ENCODE data around the gene ADGRF4. TPM values are rescaled to one million over a fixed set of nuclear protein-coding genes. Genes with fewer than 3 reads are reported as not detected.

Gene ADGRF4
- total and polyA plus RNA-seq, 2 donors (not counting 3 experiments of a cell fraction or from before 2014, with no cell fraction given): not detected

DNA sequence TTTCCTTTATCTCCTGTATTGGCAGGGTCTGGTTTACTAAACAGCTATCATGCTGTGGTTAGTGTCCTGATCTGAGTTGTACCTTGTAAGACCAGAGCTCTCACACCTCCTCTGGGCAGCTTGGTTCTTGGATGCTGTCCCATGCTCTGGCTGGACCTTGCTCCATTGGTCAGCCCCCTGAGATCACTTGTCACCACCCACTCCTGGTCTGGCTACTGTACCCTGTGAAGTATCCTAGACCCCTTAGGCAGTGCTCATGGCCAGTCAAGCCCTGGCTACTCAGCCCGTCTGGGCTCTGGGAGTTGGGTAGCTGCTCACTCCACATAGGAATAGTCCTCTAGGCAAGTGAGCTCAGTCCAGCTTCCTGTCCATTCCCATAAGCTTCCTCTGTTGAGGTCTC, 31.1 kb downstream of the ADGRF4 start:
- H3K27me3 ChIP-seq (ENCODE audit: control insufficient read depth in 2 of 2, insufficient read depth in 2 of 2, low read length in 2 of 2): no peaks in the 10 kb centered on the region
- no peaks in the 10 kb centered on the region for H3K4me1 ChIP-seq (ENCODE audit: control insufficient read depth, extremely low read depth, insufficient read depth, low read length)
- H3K9me1 ChIP-seq (replicated peaks; ENCODE audit: control insufficient read depth, extremely low read depth, insufficient read depth, low read length): no peaks in the 10 kb centered on the region
- TF ChIP-seq POLR2AphosphoS5 (IDR thresholded peaks at IDR 0.05; ENCODE audit: insufficient read depth, low read depth, low read length): no peak
- TF ChIP-seq GATA2 (IDR thresholded peaks at IDR 0.05; ENCODE audit: insufficient read depth, insufficient read length, low read depth, low read length): no peak
- intact Hi-C loops (cut with micrococcal nuclease): no loop called here
- no peak overlapping the region for H2AFZ ChIP-seq (ENCODE audit: low read depth, low read length)
- H3K27ac ChIP-seq (ENCODE audit: insufficient read depth, low read depth, low read length): no peak overlapping the region
- DNase-seq (ENCODE audit: low read depth, low spot score) (no peak), FAIRE-seq (no peak)
- no TSS peak for BruUV-seq (replicated peaks)
- no peak overlapping the region for H3K4me2 ChIP-seq (ENCODE audit: insufficient read depth, low read length)
- CTCF ChIA-PET: interaction anchor here (0.9 to 1.3 kb wide), 2 partner anchors 98 to 315 kb away, joined by 3 to 6 read pairs; no protein-coding TSS in a partner anchor
- H3K9ac ChIP-seq (replicated peaks; ENCODE audit: extremely low read depth, insufficient read depth, low read length): no peak overlapping the region
- POLR2A ChIA-PET: no interaction called here
- dilution Hi-C loops (cut with MboI; ENCODE audit: extremely low pct_ligation_motif_present, low sequenced_read_pairs): no loop called here
- H3K36me3 ChIP-seq (ENCODE audit: control insufficient read depth in 2 of 2, extremely low read depth in 1 of 2, insufficient read depth in 2 of 2, low read length in 2 of 2): no peaks in the 10 kb centered on the region
- H4K20me1 ChIP-seq (replicated peaks; ENCODE audit: control insufficient read depth, extremely low read depth, insufficient read depth, low read length): no peaks in the 10 kb centered on the region
- no peak overlapping the region for H3K4me3 ChIP-seq (replicated peaks in 1 of 3; ENCODE audit: insufficient read depth in 1 of 3, low read depth in 1 of 3, low read length in 3 of 3)
- no peaks in the 10 kb centered on the region for H3K9me3 ChIP-seq (replicated peaks; ENCODE audit: control insufficient read depth, insufficient read depth, low read length)
- H3K79me2 ChIP-seq (ENCODE audit: control insufficient read depth, insufficient read depth, low read length): no peaks in the 10 kb centered on the region

DNA sequence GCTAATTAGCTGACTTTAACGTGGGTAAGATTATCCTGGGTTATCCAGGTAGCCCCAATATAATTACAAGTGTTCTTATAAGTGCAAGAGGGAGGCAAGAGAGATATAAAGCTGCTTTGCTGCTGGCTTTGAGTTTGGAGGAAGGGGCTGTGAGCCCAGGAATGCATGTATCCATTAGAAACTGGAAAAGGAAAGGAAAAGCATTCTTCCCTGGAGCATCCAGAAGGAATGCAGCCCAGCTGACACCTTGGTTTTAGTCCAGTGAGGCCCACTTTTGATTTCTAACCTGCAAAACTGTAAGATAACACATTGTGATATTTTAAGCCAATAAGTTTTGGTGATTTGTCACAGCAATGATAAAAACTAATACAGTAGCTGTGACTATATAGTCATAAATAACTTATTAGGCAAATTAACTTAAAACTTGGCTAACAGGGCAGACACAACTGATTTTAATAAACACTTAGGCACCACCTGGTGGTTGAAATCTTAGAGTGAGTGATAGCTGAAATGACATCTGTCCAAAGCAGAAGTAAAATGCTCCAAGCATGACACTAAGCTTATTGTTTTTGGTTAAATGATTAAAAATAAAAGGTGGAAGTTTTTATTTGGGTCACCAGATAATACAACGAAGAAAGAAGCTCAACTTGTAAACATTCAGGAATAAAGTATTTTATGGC, 35.6 kb downstream of the ADGRF4 start:
- CTCF ChIA-PET: interaction anchor here (0.7 to 2.9 kb wide), 14 partner anchors 8 to 384 kb away, joined by 3 to 82 read pairs (median 4); no protein-coding TSS in a partner anchor
- no peaks in the 10 kb centered on the region for H3K9me1 ChIP-seq (replicated peaks; ENCODE audit: control insufficient read depth, extremely low read depth, insufficient read depth, low read length)
- TF ChIP-seq GATA2 (IDR thresholded peaks at IDR 0.05; ENCODE audit: insufficient read depth, insufficient read length, low read depth, low read length): no peak
- no peak for TF ChIP-seq POLR2AphosphoS5 (IDR thresholded peaks at IDR 0.05; ENCODE audit: insufficient read depth, low read depth, low read length)
- TF ChIP-seq, protein P1, sequence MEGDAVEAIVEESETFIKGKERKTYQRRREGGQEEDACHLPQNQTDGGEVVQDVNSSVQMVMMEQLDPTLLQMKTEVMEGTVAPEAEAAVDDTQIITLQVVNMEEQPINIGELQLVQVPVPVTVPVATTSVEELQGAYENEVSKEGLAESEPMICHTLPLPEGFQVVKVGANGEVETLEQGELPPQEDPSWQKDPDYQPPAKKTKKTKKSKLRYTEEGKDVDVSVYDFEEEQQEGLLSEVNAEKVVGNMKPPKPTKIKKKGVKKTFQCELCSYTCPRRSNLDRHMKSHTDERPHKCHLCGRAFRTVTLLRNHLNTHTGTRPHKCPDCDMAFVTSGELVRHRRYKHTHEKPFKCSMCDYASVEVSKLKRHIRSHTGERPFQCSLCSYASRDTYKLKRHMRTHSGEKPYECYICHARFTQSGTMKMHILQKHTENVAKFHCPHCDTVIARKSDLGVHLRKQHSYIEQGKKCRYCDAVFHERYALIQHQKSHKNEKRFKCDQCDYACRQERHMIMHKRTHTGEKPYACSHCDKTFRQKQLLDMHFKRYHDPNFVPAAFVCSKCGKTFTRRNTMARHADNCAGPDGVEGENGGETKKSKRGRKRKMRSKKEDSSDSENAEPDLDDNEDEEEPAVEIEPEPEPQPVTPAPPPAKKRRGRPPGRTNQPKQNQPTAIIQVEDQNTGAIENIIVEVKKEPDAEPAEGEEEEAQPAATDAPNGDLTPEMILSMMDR (IDR thresholded peaks at IDR 0.05; ENCODE audit: extremely low read depth in 1 of 2, insufficient read depth in 1 of 2, low read depth in 1 of 2, low read length in 2 of 2): peak in 1 of 2 donors; percentile 18
- BruUV-seq (replicated peaks): no TSS peak
- no peak overlapping the region for H3K9ac ChIP-seq (replicated peaks; ENCODE audit: extremely low read depth, insufficient read depth, low read length)
- no peak for FAIRE-seq
- H4K20me1 ChIP-seq (replicated peaks; ENCODE audit: control insufficient read depth, extremely low read depth, insufficient read depth, low read length): no peaks in the 10 kb centered on the region
- no peaks in the 10 kb centered on the region for H3K4me1 ChIP-seq (ENCODE audit: control insufficient read depth, extremely low read depth, insufficient read depth, low read length)
- POLR2A ChIA-PET: no interaction called here
- intact Hi-C loops (cut with micrococcal nuclease): loop anchor here (1.0 kb wide), 2 partner anchors 103 to 320 kb away; no protein-coding TSS in a partner anchor
- peak; percentile 49 for DNase-seq (ENCODE audit: low read depth, low spot score)
- H3K36me3 ChIP-seq (ENCODE audit: control insufficient read depth in 2 of 2, extremely low read depth in 1 of 2, insufficient read depth in 2 of 2, low read length in 2 of 2): no peaks in the 10 kb centered on the region
- H3K4me2 ChIP-seq (ENCODE audit: insufficient read depth, low read length): no peak overlapping the region
- no peaks in the 10 kb centered on the region for H3K27me3 ChIP-seq (ENCODE audit: control insufficient read depth in 2 of 2, insufficient read depth in 2 of 2, low read length in 2 of 2)
- no peak overlapping the region for H2AFZ ChIP-seq (ENCODE audit: low read depth, low read length)
- no peaks in the 10 kb centered on the region for H3K9me3 ChIP-seq (replicated peaks; ENCODE audit: control insufficient read depth, insufficient read depth, low read length)
- H3K27ac ChIP-seq (ENCODE audit: insufficient read depth, low read depth, low read length): no peak overlapping the region
- H3K79me2 ChIP-seq (ENCODE audit: control insufficient read depth, insufficient read depth, low read length): no peaks in the 10 kb centered on the region
- dilution Hi-C loops (cut with MboI; ENCODE audit: extremely low pct_ligation_motif_present, low sequenced_read_pairs): no loop called here
- no peak overlapping the region for H3K4me3 ChIP-seq (replicated peaks in 1 of 3; ENCODE audit: insufficient read depth in 1 of 3, low read depth in 1 of 3, low read length in 3 of 3)

Data from endothelial cell of umbilical vein (primary cell).